GM19099 (cell line): Measurements from ENCODE around the gene TEAD4.

Experiments used
- POLR2A ChIP-seq: IDR thresholded peaks from 3 replicates; pipeline ENCODE4 v1.6.1; 2011; ENCODE audit warnings: low read depth; ENCODE audit not compliant: insufficient read length; ENCODE audit errors: extremely low read depth

Gene TEAD4

DNA sequence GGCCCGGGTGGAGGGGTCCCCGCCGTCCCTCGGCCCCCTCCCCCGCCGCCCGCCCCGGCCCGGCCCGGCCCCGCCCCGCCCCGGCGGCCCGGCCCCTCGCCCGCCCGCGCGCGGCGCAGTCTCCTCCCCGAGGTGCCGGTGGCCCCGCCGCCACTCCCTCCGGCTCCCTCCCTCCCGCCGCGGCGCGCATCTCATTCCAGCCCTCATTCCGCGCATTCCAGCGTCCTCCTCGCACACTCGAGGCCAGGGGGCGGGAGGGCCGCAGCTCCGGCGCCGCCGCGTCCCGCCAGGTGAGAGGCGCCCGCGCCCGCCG lies at the start of gene TEAD4:
TSS of gene TEAD4 (plus strand) at position 206 of the 313 bp plus-strand sequence.
- no peak for TF ChIP-seq POLR2A

DNA sequence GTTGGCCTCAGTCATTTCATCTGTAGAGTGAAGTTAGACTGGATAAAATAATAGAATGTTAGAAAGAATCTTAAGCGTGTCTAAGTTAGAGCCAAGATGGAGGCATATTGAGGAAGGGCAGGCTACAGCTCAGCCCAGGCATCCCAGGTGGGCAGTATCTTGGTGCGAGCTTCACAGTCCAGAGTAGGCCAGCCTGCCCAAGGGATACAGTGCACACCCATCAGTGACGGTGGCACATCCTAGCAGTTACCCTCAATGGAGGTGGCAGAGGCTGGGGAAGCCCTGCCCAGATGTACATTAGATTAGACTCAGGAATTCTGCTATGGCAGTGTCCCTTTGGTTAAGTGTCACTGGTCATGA lies 47.0 kb upstream of the TEAD4 start:
- no peak for TF ChIP-seq POLR2A

DNA sequence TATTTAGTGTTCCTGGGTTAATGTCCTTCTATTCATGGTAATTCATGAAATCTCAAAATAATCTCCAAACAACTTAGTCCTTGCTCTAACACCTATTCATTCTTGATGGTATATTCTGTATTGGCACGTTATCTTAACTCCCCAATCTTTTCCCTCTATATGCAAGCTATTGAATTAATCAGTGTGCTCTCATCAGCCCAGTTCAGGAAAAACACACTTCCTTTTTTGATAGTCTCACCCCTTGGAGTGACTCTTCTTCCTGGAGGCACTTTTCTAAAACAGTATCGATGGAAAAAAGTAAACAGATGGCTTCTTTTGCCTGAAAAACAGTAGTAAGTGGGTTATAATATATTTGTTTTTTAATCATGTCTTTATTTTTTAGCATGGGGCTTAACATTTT lies 39.9 kb upstream of the TEAD4 start:
- TF ChIP-seq POLR2A = no peak

DNA sequence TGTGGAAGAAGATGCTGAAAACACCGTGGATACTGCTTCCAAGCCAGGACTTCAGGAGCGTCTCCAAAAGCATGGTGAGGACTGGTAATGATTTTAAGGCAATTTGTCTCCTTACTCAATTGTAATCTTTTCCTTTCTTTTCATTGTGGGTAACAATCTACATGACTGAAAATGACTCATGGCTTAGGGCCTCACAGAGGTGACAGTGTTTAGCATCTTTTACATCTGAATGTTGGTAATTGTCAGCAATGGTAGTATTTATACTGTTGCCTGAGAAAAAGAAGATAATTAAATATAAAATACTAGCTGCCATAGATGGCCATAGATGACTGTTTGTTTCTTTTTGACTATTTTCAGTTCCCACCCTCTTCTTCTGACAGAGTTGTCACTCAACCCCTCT lies 36.9 kb upstream of the TEAD4 start:
- no peak for TF ChIP-seq POLR2A

DNA sequence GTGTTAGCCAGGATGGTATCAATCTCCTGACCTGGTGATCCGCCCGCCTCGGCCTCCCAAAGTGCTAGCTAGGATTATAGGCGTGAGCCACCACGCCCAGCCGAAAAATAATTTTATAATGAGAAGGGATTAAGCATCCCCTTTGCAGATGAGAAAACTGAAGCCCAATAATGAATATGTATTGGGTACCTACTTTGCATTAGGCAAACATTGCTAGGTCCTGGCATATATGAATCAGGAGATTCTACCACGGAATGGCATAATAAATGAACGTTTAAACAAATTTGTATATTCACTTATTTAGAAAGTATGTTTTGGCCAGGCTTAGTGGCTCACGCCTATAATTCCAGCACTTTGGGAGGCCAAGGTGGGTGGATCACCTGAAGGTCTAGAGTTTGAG lies 36.1 kb upstream of the TEAD4 start:
- no peak for TF ChIP-seq POLR2A

DNA sequence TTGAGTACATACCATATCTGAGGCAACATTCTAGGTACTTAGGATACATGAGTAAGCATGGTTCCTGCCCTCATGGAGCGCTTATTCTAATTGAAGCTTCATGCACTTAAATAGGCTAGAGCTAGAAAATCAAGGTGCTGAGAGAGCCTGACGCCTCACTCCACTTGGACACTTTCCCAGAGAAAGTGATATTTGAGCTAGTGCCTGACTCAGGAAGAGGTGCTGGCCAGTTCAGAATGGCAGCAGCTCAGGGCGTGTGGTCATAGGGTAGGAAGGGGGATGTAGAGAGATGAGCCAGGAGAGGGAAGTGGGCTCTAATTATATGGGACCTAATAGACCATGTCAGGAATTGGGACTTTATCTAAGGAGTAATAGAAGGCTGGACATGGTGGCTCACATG lies 35.2 kb upstream of the TEAD4 start:
- no peak for TF ChIP-seq POLR2A

DNA sequence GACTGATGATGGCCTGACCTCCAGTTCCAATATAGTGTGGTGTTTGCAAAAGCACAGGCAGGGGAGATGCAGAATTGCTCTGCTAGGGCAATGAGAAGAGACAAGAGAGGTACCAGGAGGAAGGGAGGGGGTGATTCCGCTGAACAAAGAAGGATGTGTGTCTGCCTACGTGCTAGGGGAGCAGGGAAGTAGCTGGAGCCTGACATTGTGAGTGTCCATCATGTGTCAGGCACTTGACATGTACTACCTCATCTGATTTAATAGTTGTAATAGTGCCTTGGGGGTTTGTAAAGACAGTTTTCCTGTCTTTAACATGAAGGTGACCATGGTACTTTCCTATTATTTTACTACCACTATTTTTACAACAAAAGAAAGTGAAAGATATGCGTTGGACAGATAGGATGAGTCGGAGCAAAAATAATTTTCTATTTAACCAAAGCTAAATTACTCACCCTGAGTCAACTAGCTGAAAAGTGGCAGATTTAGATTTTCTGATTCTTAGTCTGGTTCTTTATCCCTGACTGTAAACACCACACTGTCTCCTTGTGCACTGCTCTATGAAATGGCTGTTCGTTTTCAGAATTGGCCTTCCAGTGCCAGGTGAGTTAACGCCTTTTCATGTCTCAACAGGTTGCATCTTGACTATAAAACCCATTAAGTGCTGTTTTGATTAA lies 33.7 kb upstream of the TEAD4 start:
- no peak for TF ChIP-seq POLR2A

DNA sequence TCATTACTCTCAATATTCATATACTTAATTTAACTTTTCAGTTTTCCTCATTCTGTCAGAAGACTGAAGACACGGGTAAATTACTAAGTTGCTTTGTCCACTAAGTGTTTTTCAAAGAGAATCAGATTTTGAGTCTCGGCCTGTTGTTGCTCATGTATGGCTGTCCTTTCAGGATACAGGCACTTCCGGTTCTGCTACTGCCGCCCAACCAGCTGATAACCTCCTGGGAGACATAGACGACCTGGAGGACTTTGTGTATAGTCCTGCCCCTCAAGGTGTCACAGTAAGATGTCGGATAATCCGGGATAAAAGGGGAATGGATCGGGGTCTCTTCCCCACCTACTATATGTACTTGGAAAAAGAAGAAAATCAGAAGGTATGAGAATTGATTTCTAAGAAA lies 28.3 kb upstream of the TEAD4 start:
- no peak for TF ChIP-seq POLR2A

DNA sequence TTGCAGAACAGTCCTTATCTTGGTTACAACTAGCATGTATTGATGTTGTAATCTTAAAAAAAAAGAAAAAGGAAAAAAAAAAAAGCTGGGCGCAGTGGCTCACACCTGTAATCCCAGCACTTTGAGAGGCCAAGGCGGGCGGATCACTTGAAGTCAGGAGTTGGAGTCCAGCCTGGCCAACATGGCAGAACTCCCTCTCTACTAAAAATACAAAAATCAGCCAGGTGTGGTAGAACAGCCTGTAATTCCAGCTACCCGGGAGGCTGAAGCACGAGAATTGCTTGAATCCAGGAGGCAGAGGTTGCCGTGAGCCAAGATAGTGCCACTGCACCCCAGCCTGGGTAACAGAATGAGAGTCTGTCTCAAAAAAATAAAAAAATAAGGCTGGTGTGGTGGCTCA lies 25.6 kb upstream of the TEAD4 start:
- no peak for TF ChIP-seq POLR2A

DNA sequence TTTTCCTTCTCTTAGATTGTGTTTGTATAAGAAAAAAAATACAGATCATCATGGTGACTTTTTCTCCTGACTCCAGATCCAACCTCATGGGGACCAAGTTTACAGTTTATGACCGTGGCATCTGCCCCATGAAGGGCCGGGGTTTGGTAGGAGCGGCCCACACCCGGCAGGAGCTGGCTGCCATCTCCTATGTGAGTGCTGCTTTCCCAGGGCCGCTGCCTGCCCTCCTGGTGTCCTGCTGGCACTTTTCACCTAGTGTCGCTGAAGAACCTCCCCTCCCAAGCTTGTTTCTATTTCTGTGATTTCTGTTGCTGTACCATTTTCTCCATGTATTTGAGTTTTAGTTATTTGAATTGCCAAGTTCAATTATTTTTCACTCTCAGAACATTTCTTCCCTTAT lies 24.8 kb upstream of the TEAD4 start:
- no peak for TF ChIP-seq POLR2A

DNA sequence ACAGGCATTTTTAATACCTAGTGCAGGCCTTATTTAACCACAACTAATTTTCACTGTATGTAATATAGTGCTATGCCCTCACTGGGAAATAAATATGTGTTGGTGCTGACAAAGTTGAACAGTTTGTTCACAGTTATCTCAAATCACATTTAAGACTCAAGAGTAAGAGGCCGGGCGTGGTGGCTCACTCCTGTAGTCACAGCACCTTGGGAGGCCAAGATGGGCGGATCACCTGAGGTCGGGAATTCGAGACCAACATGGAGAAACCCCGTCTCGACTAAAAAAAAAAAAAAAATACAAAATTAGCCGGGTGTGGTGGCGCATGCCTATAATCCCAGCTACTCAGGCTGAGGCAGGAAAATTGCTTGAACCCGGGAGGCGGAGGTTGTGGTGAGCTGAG lies 22.9 kb upstream of the TEAD4 start:
- no peak for TF ChIP-seq POLR2A

DNA sequence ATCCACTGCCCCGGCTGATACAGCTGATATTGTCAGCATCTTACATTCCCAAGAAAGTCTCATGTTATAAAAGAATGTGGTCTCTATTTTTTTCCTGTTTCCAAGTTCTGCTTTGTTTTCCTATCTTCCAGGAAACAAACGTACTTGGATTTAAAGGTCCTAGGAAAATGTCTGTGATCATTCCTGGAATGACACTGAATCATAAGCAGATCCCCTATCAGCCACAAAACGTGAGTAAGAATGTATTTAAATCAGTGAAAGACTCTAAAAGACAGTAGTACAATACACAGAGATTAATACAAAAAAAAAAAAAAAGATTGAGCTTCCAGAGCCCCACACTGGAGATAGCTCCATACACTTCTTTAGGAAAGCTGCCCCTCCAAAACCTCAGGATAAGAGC lies 21.7 kb upstream of the TEAD4 start:
- no peak for TF ChIP-seq POLR2A

DNA sequence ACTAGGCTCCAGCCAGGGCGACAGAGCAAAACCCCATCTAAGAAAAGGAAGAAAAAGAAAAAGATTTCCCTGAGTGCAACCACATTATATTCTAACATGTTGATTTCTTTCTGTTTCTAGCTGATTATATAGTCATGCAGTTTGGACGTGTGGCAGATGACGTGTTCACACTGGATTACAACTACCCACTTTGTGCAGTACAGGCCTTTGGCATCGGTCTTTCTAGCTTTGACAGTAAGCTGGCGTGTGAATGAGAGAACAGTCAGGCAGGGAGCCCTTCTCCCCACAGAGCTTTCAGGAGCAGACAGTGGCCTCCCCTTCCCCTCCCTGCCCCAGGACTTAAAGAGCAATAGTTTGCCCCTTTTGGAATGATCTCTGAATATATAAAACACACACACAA lies 20.0 kb upstream of the TEAD4 start:
- TF ChIP-seq POLR2A = no peak

DNA sequence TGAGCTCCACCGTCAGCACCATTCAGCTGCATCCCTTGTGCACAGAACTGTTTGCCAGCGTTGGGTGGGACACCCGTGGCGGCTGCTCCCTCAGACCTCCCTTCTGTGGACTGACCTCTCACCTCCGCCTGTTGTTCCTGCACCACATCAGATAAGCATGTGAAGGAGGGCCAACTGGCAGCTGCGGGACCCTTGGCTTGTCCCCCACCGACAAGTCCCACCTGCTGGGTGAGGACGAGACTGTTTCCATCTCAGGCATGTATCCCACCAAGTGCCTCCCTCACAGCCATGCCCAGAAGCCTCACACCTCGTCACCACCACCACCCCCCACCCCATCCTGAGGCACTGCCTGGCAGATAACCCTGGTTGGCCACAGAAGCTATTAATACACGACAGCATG lies 18.6 kb upstream of the TEAD4 start:
- TF ChIP-seq POLR2A = no peak

DNA sequence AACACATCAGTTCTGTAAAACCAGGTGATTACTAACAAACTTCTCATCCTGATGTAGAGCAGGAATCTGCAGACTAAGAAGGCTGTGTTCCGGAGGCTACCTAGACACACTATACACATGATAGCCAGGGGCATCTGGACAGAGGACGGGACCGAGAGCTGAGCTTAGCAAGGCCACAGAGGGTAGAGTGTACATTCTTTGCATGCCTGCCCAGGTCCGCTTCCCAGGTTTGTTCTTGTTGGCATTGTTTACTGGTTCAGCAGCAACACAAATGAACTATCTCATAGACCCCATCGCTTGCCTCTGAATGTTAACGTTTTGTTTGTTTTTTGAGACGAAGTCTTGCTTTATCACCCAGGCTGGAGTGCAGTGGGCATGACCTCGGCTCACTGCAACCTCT lies 17.7 kb upstream of the TEAD4 start:
- TF ChIP-seq POLR2A = no peak

DNA sequence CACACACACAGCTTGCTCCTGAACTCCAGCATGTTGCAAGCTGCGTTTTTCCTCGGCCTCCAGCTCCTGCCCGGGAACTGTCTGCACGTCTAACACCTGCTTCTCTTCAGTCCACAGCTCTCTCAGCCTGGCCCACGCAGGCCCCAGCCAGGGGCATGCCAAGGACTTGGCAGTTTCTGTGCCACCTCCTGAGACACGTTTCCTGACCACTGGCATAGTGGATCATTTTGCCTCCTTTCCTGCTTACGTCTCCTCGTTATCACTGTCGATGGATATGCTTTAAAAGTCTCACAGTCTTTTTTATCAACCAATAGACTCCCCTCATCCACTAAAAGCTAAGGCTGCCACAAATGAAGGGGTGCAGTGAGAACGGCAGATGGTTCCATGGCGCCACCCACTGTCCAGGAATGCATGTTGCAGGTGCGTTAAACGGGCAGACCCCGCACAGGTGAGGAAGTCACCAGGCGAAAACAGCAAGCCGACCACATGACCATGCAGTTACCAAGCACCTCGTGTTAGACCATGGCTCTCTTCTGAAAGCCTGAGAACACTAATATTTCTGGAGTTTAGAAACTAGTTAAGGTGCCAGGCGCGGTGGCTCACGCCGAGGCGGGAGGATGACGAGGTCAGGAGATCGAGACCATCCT lies 14.7 kb upstream of the TEAD4 start:
- TF ChIP-seq POLR2A = no peak

DNA sequence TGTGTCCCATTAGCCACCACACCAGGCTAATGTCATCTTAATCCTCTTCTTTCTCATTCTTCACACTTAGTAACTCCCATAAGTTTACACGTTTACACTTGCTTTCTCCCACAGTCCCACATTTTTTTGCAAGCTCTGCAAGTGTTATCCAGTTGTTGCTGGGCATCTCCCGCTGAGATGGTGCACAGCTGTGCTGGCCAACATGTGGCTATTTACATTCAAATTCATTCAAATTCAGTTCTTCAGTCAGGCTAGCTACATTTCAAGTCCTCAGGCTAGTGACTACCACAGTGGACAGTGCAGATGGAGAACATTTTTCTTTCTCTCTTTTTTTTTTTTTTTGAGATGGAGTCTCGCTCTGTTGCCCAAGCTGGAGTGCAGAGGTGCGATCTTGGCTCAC lies 9.8 kb upstream of the TEAD4 start:
- no peak for TF ChIP-seq POLR2A
